ENCODE data around the gene FUT1.
"Not testable (repeated sequence)": the region's sequence is repeated elsewhere in the genome, so short reads cannot be mapped to it uniquely, and the experiment has no call there.

FUT1 gene

DNA sequence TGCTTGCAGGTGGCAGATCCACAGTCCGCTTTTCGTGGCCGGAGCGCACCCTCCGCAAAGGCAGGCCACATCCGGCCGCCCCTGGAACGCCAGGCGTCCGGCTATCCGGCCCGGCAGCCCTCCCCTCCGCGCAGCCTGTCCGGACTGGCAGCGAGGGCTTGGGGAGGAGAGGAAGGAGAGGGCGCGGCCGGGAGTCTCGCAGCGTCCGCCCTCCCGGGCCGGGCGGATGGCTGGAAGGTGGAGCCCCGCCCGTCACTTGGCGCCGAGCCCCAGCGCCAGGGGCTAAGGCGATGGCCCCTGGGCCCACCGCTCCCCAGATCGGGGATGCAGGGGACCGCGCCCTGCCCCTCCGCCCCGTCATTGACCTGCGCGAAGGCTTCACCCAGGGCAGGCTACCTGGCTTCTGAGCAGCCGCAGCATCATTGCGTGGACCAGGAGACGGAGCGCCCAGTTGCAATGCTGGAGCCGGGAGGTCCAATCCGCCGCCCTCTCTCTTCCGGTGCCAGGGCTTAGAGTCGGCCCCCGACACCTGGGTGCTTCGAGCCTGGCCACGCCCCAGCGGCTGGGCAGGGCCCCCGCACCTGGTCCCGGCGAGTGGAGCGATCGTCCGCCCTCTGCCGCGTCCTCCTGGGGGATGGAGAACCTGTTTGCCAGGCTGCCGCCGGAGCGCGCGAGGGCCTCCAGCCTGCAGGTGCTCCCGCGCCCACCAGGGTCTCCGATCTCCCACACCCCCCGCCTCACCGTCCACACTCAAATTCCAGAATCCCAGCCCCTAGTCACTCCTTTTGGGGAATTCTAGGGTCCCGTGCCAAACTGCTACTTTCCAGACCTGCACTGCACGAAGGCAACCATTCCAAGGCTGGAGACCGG is at the start of gene FUT1:
Gene FUT1, minus strand, starts transcription at position 146 of the 870 bp plus-strand sequence. CDS start 1,360 bp downstream, outside the sequence.
- DNase-seq (ENCODE audit: low spot score): no peak

DNA sequence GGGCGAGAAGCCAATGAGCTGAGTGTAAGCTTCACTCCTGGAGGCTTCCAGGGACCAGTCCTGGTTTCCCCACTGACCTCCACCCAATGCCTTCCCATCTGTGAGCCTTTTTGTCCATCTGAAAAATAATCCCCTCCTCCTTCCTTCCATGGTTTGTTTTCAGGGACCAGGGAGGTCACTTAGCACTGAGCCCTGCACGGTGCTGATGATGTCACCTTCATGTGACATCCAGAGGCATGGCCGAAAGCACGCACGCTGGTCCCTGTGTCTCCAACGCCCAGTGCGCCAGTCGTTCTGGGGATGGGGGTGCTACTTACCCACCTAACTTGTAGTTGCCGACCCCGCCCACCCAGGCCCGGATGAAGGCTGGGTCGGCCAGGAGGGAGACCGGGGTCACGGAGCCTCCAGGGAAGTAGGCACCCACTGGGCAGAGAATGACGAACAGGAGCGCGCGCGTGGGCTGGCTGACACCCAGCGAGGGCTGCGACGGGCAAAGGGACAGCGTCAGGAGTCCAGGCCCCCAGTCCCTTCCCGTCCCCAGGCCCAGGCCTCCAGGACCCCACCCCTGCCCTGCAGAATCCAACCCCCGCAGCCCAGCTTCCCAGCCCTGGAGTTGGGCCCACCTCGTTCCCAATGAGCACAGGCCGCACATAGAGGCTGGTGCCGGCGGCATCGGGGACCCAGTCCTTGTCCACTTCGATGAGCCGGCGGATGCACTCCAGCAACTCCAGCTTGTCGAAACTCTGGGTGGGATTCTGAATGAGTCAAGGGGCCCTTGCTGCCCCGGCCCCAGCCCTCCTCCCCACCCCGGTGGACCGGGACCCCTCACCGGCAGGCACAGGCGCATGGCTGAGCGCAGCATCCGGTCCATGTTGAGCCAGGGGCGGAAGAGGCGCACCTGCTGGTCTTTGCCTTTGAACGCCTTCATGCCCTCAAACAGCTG is 47.2 kb upstream of the FUT1 start:
- DNase-seq (ENCODE audit: low spot score): no peak

DNA sequence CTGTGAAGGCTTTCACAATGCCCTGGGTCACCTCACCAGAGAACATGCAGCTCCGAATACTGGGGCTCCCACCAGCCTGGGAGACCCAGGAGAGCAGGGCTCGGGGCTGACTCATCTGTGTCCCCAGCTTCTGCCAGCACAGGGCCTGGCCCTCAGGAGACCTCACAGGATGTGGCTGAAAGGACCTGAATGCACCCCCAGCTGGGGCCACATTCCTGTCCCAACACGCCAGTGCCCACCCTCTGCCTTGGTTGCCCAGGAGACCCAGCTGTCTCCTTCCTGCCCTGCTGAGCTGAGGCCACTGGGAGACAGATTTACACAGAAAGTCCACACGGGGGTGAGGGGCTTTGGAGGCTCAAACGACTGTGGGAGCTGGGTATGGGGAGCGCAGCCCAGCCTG is 46.5 kb upstream of the FUT1 start:
- DNase-seq (ENCODE audit: low spot score): no peak

DNA sequence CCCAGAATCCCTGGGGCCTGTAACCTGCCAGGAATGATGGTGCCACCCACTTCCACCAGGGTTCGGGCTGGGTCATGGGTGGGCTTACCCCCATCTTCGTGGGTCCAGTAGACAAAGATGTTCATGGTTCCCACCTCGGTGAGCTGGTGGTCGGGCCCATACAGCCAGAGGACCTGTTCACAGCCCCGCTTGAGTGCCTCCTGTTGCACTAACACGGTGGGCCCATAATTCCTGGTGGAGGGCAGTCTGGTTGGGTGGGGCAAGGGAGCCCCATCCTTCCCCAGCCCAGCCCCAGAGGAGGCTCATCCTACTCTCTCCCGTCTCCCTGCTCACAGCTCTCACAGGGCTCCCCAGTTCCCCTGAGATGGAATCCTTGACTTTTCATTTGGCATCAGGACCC is 44.7 kb upstream of the FUT1 start:
- no peak for DNase-seq (ENCODE audit: low spot score)

DNA sequence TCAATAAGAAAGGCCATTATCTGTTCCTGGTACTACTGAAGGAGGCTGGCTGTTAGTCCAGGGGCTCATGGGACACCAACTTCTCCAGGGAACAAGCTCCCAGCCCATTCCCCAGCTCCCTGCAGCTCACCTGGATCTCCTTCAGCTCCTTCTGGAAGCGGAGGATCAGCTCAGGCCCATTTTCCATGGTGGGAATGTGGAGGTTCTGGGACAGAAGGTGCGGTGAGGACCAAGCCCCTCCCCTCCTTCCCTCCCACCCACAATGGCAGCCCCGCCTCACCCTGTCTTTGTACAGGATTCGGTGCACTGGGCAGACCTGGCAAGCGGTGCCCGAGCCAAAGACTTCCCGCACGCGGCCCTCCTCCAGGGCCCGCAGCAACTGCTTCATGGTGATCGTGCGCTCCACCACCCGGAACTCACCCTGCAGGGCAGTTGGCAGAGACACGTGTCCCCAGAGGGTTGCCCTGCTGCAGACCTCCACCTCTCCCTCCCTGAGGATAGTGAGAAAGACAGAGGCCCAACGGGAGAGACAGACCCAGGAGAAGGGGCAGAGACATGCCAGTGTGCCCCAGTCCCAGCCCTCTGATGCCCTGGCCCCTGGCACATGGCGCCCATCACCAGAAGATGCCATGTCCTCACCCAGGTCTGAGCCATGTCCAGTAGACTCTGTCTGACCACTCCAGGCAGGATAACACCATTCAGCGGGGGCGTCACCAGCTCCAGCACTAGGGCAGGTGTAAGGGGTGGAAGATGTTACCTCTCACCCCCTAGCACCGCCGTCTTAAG is 44.0 kb upstream of the FUT1 start:
- no peak for DNase-seq (ENCODE audit: low spot score)

DNA sequence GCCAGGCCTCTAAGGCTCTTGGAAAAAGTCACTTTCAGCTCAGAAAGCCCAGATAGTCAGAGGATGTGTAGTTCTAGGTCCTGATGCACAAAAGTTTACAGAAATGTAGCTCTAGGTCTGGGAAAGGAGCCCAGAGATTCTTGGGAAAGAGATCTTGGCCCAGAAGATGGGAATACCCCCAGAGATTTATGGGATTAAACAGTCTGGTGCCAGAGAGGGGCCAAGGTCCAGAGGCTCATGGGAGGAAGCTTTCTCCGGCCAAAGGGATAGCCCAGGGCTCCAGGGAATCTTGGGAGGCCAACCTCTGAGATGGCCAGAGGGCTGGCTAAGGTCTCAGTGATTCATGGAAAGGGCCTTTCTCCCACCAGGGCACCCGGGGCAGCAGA is 43.2 kb upstream of the FUT1 start:
- DNase-seq (ENCODE audit: low spot score): no peak

DNA sequence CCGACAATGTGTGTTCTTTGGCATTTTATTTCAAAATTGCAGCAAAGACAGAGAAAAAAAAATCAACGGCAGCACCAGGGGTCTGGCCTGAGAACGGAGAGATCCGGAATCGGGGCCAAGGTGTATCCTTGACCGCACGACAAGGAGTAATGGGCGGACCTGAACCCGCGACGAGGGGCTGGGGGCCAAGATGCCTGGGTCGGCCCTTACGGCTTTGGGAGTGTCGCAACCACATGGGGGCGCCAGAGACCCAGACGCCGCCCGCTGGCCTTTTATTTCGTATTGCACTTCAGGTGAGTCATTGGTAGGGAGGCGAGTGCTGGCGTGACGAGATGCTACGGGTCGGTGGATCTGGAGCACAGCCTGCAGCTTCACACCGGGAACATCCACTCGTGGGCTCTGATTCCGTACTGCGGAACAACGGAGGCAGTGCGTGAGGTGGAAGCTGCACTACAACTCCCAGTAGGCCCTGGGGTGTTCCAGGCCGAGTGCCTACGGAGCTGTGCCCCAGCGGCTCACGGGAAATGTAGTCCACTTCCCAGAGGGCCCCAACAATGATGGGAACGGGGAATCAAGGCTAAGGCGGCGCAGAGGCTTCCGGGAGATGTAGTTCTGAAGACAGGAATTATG is 42.7 kb upstream of the FUT1 start:
- DNase-seq (ENCODE audit: low spot score): peak; percentile 91

DNA sequence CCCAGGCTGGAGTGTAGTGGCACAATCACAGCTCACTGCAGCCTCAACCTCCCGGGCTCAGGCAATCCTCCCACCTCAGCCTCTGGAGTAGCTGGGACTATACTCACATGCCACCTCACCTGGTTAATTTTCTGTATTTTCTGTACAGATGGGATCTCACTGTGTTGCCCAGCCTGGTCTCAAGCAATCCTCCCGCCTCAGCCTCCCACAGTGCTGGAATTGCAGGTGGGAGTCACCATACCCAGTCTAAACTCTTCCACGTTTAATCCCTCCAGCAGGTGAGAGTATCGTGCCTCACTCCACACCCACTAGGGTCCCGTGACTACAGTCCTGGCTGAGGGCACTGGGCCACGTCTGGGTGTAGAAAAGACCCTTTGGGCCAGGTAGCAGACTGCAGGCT is 41.9 kb upstream of the FUT1 start:
- no peak for DNase-seq (ENCODE audit: low spot score)

DNA sequence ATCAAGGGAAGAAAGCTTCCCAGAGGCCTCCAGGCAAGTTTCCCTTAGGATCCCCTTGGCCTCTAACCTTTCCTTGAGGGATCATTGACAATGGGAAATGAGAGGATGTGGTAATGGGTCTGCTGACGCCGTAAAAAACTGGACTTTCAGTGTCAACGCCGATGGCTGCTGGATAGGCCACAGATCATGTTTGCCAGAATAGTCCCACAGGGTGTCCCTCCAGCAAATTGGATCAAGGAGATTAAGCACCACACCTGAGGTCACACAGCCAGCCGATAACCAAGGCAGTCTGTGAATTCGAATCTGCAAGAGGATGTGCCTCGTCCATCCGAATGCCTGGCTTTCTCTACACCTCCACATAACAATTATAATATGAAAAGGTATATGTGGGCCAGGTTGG is 40.8 kb upstream of the FUT1 start:
- DNase-seq (ENCODE audit: low spot score): no peak

DNA sequence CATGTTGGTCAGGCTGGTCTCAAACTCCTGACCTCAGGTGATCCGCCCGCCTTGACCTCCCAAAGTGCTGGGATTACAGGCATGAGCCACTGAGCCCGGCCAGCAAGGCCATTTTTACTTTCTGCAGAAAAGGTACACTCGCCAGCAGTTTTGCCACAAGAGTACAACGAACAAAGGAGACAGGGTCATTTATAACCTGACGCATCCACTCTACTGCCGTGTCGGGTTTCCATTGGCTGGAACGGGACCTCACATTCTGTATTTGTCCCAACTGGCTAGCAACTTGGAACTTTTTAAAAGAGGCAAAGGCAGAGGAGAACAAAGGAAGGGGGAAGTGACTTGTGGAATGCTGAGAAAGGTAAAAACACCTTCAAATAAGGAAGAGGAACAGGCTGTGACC is 34.9 kb upstream of the FUT1 start:
- not testable (repeated sequence) for DNase-seq (ENCODE audit: low spot score)

DNA sequence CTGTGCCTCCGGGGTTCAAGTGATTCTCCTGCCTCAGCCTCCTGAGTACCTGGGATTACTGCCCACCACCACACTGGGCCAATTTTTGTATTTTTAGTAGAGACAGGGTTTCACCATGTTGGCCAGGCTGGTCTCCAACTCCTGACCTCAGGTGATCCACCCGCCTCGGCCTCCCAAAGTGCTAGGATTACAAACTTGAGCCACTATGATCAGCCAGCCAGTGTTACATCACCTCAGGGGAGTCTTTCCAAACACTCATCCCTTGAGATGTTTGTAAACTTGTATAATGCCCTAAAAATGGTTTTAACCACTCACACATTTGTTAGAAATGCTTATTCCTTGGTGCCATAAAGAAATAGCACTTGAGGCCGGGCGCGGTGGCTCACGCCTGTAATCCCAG is 34.0 kb upstream of the FUT1 start:
- not testable (repeated sequence) for DNase-seq (ENCODE audit: low spot score)

DNA sequence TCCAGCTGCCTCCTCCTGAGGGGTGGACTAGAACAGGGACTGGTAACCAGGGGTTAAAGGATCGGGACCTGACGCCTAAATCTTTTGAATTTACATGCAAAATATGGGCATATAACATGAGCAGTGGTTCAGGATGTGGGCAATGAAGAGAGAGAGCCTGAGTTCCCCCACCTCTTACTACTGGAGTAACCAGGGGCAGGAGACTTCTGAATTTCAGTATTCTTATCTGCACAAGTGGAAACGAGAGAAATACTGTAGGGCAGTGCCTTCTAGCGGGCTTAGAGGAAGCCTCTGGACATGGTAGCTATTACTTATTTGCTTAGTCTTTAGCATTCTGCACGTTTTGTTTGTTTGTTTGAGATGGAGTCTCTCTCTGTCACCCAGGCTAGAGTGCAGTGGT is 32.1 kb upstream of the FUT1 start:
- no peak for DNase-seq (ENCODE audit: low spot score)

DNA sequence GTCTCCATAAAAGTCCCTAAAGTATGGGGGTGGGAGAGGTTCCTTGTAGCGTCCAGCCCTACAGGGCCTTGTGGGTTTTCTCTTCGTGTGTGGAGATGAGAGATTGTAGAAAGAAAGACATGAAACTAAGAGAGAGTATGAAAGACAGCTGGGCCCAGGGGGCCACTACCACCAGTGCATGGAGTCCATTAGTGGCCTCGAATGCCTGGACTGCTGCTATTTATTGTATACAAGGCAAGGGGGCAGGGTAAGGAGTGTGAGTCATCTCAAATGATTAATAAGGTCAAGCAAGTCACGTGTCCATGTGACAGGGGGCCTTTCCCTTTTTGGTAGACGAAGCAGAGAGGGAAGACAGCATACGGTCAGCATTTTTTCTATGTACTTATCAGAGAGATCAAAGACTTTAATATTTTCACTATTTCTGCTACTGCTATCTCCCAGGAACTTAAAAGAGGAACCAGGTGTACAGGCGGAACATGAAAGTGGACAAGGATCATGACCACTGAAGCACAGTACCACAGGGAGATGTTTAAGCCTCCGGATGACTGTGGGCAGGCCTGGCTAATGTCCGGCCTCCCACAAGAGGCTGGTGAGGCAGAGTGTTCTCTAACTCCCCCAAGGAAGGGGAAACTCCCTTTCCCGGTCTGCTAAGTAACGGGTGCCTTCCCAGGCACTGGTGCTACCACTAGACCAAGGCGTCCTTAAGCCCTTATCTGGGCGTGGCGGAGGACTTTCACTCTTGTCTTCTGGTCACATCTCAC is 28.4 kb upstream of the FUT1 start:
- DNase-seq (ENCODE audit: low spot score): no peak

DNA sequence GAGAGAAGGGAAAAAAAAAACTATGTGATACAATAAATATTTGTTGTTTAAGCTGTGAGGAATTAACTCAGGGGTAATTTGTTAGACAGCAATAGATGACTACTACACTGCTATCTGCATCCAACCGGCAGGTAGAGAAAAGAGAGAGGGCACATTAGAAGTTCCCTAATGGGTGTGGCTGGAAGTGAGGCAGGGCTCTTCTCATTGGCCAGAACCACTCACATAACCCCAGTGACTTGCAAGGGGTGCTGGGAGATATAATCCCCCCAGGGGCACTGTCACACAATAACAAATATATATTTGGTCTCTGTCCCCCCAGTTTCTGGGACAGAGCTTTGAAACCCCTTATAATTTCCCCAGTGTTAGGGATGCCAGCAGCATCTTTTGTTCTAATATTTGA is 27.2 kb upstream of the FUT1 start:
- no peak for DNase-seq (ENCODE audit: low spot score)

DNA sequence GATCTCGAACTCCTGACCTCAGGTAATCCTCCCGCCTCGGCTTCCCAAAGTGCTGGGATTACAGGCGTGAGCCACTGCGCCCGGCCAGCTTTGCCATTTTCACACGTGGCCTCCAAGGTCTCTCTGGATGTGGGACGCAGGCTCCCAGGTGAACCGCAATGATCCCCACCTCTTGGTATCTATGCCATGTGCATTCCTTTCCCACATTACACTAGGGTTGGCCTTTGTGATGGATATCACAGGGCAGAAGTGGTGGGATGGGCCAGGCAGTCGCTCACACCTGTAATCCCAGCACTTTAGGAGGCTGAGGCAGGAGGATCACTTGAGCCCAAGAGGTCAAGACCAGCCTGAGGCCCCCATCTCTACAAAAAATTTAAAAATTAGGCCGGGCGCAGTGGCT is 25.3 kb upstream of the FUT1 start:
- DNase-seq (ENCODE audit: low spot score): no peak

DNA sequence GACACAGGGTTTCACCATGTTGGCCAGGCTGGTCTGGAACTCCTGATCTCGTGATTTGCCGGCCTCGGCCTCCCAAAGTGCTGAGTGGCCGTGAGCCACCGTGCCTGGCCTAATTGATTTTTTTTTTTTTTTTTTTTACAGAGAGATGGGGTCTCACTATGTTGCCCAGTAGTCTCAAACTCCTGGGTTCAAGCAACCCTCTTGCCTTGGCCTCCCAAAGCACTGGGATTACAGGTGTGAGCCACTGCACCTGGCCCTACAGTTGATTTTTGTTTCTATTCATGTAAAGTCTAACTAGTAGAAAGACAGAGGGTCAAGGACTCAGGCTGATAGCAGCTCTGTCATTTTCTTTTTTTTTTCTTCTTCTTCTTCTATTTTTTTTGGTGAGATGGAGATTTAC is 24.7 kb upstream of the FUT1 start:
- DNase-seq (ENCODE audit: low spot score): no peak

DNA sequence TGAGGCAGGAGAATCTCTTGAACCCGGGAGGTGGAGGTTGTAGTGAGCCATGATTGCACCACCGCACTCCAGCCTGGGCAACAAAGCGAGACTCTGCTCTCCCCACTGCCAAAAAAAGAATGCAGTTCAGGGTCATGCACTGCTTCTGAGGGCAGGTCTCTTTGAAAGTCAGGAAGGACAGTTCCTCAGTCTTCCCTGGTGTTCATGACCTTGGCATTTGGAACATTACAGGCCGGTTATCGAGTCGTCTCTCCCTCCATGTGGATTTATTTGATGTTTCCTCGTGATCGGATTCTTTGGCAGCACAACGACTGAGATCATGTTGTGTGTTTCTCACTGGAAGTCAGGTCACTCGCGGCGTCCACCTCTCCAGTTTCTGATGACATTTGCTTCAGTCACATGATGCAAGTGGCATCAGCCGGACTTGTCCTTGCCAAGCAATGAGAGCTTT is 20.1 kb upstream of the FUT1 start:
- no peak for DNase-seq (ENCODE audit: low spot score)

DNA sequence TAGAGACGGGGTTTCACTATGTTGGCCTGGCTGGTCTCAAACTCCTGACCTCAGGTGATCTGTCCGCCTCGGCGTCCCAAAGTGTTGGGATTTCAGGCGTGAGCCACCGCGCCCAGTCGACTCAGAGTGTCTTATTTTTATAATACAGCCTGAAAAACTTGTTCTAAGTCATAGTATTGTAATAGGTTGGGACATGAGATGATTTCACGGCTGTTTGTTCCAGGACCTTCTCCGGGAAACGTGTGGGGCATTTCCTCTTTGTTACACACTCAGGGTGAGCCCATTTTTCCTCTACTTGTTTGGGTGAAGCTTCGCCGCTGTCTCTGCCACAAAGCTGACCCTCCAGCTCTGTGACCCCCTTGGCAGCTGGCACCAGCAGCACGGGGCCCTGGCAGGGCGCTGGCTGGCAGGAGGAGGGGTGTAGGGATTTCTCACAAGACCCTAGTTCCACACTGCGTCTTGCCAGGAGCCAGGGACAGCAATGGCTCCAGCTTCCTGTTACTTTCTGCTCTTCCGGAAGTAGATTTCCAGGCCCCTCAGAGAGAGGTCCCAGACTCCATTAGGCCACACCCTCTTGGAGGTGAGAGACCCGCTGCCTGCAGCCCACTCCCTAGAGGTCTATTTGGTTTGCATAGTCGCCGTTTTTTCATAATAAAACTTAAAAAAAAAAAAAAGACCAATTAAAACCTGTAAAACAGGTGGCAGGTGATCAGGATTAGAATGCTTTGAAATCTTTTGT is 18.5 kb upstream of the FUT1 start:
- DNase-seq (ENCODE audit: low spot score): no peak

DNA sequence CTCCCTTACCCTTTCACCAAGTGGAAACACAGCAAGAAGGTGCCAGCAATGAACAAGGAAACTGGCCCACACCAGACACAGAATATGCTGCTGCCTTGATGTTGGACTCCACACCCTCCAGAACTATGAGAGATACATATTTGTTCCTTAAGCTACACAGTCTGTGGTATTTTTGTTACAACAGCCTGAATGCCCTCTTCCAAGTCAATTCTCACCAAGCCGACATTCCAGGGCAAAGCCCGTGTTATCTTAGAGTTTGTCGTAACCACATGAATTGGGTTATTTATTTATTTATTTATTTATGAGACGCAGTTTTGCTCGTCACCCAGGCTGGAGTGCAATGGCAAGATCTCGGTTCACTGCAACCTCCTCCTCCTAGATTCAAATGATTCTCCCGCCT is 17.8 kb upstream of the FUT1 start:
- no peak for DNase-seq (ENCODE audit: low spot score)

DNA sequence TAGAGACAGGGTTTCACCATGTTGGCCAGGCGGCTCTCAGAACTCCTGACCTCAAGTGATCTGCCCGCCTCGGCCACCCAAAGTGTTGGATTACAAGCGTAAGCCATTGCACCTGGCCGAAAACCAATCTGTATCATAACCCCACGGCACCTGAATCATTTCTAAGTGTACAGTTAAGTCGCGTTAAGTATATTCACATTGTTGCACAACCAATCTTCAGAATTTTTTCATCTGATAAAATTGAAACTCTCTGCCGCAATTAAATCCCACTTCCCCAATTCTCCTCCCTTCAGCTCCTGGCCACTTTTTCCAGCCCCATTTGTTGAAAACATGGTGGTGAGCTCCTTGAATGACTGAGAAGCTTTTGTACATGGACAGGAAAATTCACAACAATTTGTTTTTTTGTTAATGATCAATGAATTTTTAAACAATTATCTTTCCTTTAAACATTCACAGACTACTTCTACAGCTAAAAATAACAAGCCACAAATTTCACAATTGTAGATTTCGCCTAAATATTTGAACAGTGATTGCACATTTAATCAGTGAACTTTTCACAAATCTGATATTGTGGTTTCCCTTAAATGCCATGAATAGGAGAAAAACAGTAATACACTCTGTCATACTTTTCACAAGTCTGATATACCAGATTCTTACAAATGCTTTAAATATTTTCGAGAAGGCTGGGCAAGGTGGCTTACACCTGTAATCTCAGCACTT is 16.7 kb upstream of the FUT1 start:
- no peak for DNase-seq (ENCODE audit: low spot score)

Measured in HuH-7.5 (cell line).